Measurements from ENCODE around the gene DEGS2. TPM values are rescaled to one million over a fixed set of nuclear protein-coding genes. Genes with fewer than 3 reads are reported as not detected.

Gene DEGS2
- total and polyA plus RNA-seq, 2 of the 13 experiments (the other 11 are each of a cell fraction or from before 2014, with no cell fraction given) = 0.09 TPM

DNA sequence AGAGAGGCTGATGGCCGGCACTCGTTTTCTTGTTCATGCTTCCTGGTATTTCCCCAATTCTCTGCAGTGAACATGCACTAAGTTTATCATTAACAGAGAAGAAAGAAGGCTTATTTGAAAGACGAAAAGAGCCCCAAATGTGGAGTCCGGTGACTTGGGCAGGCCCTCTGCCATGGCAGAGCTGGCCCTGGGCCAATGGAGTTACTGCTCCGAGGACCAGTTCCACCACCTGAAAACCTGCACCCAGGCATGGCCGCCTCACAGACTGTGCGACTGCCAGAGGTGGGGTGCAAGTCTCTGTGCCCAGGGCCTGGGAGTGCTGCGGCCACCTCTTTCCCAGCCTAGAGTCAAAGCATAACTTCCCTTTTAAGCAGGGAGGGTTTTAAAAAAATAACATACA lies 24.9 kb downstream of the DEGS2 start:
- no peak for DNase-seq (ENCODE audit: low spot score)
- CTCF ChIA-PET (ENCODE audit: low intra/inter-chr PET ratio, low total read pairs) = no interaction called here
- intact Hi-C loops (cut with micrococcal nuclease; ENCODE audit: unreplicated experiment) = no loop called here
- WGBS (ENCODE audit: low lambda C conversion rate) = 75% methylated on average over 5 of the region's 8 CpGs
- no peak overlapping the region for H3K9ac ChIP-seq (ENCODE audit: insufficient read depth, low read depth, low read length)
- no peak for ATAC-seq
- H3K4me2 ChIP-seq (ENCODE audit: low read depth, low read length) = no peak overlapping the region
- H3K27me3 ChIP-seq (ENCODE audit: control insufficient read depth in 1 of 2, insufficient read depth in 2 of 2, low read length in 2 of 2) = no peaks in the 10 kb centered on the region
- POLR2A ChIA-PET = no interaction called here
- H3K4me3 ChIP-seq (replicated peaks in 1 of 3; ENCODE audit: insufficient read depth in 1 of 3, low read depth in 2 of 3, low read length in 3 of 3) = no peak overlapping the region
- no peak for FAIRE-seq
- in situ Hi-C loops (cut with HindIII; ENCODE audit: extremely low pct_ligation_motif_present, low pct_unique_long_range_greater_than_20kb) = no loop called here
- no TSS peak for BruUV-seq (replicated peaks)
- TF ChIP-seq BRD4 (CRISPR knock-in tag; IDR thresholded peaks at IDR 0.05) (no peak), ZNF484 (CRISPR knock-in tag; IDR thresholded peaks at IDR 0.05; ENCODE audit: borderline replicate concordance, low read depth) (no peak), ZNF7 (CRISPR knock-in tag; IDR thresholded peaks at IDR 0.05) (no peak), ZNF256 (CRISPR knock-in tag; conservative IDR thresholded peaks at IDR 0.05) (no peak), ZNF572 (CRISPR knock-in tag; IDR thresholded peaks at IDR 0.05) (no peak), ZFP41 (CRISPR knock-in tag; IDR thresholded peaks at IDR 0.05; ENCODE audit: borderline replicate concordance) (no peak), HCFC1 (IDR thresholded peaks at IDR 0.05; ENCODE audit: low read depth, low read length) (no peak), TEAD2 (CRISPR knock-in tag; IDR thresholded peaks at IDR 0.05) (no peak), FLYWCH1 (CRISPR knock-in tag; IDR thresholded peaks at IDR 0.05) (no peak)
- TF ChIP-seq, protein P1, sequence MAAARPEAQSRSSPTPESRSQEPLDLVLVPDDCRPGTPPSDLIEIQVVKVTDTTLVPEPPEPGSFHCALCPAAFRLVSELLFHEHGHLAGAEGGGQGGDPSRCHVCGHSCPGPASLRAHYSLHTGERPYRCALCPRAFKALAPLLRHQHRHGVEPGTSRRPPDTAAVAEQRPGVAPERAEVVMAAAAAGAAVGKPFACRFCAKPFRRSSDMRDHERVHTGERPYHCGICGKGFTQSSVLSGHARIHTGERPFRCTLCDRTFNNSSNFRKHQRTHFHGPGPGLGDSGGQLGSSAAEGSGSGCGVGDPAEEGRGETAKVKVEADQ (CRISPR knock-in tag; IDR thresholded peaks at IDR 0.05; ENCODE audit: borderline replicate concordance) = no peak
- TF ChIP-seq, protein P2, sequence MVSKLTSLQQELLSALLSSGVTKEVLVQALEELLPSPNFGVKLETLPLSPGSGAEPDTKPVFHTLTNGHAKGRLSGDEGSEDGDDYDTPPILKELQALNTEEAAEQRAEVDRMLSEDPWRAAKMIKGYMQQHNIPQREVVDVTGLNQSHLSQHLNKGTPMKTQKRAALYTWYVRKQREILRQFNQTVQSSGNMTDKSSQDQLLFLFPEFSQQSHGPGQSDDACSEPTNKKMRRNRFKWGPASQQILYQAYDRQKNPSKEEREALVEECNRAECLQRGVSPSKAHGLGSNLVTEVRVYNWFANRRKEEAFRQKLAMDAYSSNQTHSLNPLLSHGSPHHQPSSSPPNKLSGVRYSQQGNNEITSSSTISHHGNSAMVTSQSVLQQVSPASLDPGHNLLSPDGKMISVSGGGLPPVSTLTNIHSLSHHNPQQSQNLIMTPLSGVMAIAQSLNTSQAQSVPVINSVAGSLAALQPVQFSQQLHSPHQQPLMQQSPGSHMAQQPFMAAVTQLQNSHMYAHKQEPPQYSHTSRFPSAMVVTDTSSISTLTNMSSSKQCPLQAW (CRISPR knock-in tag; IDR thresholded peaks at IDR 0.05) = no peak
- H3K36me3 ChIP-seq (replicated peaks in 1 of 2; ENCODE audit: control insufficient read depth in 1 of 2, insufficient read depth in 2 of 2, low read length in 2 of 2) = peaks cover 6 to 10% of the 10 kb centered on the region in 2 experiments; a peak in 2 of 5 replicates
- H4K20me1 ChIP-seq (ENCODE audit: insufficient read depth, low read length) = no peaks in the 10 kb centered on the region
- no peaks in the 10 kb centered on the region for H3K9me3 ChIP-seq (ENCODE audit: low read length)
- H2AFZ ChIP-seq (ENCODE audit: low read length) = no peak overlapping the region
- H3K79me2 ChIP-seq (ENCODE audit: insufficient read depth, low read length) = no peaks in the 10 kb centered on the region
- H3K27ac ChIP-seq (ENCODE audit: extremely low read length, insufficient read depth, low read length) = no peak overlapping the region
- H3K4me1 ChIP-seq (ENCODE audit: insufficient read depth, low read length) = peaks cover 26% of the 10 kb centered on the region

Measured in HepG2 (cell line).